Measurements from ENCODE around the gene PARP3. TPM values are rescaled to one million over a fixed set of nuclear protein-coding genes. Genes with fewer than 3 reads are reported as not detected.

The PARP3 gene
- total RNA-seq, 4 donors from 2014 or later = 8.1 to 21.8 (median 14.0) TPM

DNA sequence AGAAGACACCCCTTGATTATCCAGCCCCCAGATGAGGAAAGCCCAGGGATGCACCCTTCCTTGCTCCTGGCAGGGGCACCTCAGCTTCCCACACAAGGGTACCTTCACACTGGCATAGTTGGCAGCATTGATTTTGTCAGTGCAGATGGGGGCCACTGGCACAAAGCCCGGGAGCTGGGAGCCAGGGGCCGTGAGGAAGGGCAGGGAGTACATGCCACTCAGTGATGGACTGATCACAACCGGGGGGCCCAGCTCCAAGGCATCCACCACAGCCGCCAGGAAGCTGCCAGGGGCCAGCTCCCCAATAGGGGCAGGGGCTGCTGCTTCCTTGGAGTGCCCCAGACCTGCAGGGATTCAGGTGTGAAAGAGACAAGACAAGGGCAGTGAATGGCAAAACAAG lies 27.7 kb downstream of the PARP3 start:
- WGBS = 83% methylated on average over 2 of the region's 4 CpGs
- no peaks in the 10 kb centered on the region for H3K9me3 ChIP-seq
- no peaks in the 10 kb centered on the region for H3K36me3 ChIP-seq
- H3K4me1 ChIP-seq = peaks cover 76% of the 10 kb centered on the region
- no peak overlapping the region for H3K27ac ChIP-seq
- TF ChIP-seq CTCF (IDR thresholded peaks at IDR 0.05) (no peak), EP300 (IDR thresholded peaks at IDR 0.05) (no peak), POLR2AphosphoS5 (IDR thresholded peaks at IDR 0.05) (no peak), POLR2A (IDR thresholded peaks at IDR 0.05) (no peak)
- no peak for DNase-seq (ENCODE audit: low spot score in 2 of 2)
- no peak overlapping the region for H3K4me3 ChIP-seq
- no peaks in the 10 kb centered on the region for H3K27me3 ChIP-seq

- H3K36me3 ChIP-seq = no peaks in the 10 kb centered on the region
- no peaks in the 10 kb centered on the region for H3K27me3 ChIP-seq
- H3K27ac ChIP-seq = no peak overlapping the region
- TF ChIP-seq POLR2AphosphoS5 (IDR thresholded peaks at IDR 0.05) (no peak), EP300 (IDR thresholded peaks at IDR 0.05) (no peak), CTCF (IDR thresholded peaks at IDR 0.05) (no peak)
- no peak for DNase-seq (ENCODE audit: low spot score in 2 of 2)
- WGBS = 63% methylated on average over 4 of the region's 6 CpGs
- no peaks in the 10 kb centered on the region for H3K9me3 ChIP-seq
- H3K4me3 ChIP-seq = no peak overlapping the region
- peaks cover 81% of the 10 kb centered on the region for H3K4me1 ChIP-seq
Measured at GRCh38 chr3:51970606-51971300, 28.6 kb downstream of the PARP3 start.

DNA sequence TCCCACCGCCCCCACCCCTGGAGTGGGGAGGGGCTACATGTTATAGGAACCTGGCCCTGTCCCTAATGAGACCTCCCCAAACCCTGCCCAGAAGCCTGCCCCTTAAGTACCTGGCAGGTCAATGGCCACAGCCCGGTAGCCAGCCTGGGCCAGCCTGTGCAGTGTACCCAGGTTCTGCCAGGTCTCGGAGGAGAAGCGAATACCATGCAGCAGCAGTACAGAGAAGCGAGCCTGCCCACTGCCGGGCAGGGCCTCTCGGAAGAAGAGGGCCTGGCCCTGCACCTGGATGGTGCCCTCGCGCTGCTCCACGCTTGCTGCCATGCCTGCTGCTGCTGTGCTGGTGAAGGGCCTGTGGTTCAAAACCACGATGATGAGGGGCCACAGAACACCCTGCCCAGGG lies 29.2 kb downstream of the PARP3 start:
- no peaks in the 10 kb centered on the region for H3K27me3 ChIP-seq
- no peaks in the 10 kb centered on the region for H3K36me3 ChIP-seq
- H3K4me3 ChIP-seq = no peak overlapping the region
- no peak for TF ChIP-seq EP300 (IDR thresholded peaks at IDR 0.05)
- no peak for TF ChIP-seq CTCF (IDR thresholded peaks at IDR 0.05)
- TF ChIP-seq POLR2AphosphoS5 (IDR thresholded peaks at IDR 0.05) = no peak
- TF ChIP-seq POLR2A (IDR thresholded peaks at IDR 0.05) = no peak
- no peak overlapping the region for H3K27ac ChIP-seq
- H3K4me1 ChIP-seq = peaks cover 80% of the 10 kb centered on the region
- no peak for DNase-seq (ENCODE audit: low spot score in 2 of 2)
- no peaks in the 10 kb centered on the region for H3K9me3 ChIP-seq
- WGBS = 83% methylated on average over 3 of the region's 11 CpGs

- Histone ChIP-seq H3K4me1 (peaks cover 72% of the 10 kb centered on the region), H3K36me3 (no peaks in the 10 kb centered on the region), H3K27me3 (no peaks in the 10 kb centered on the region), H3K4me3 (peak overlapping the region; percentile 56), H3K27ac (peak overlapping the region; percentile 79), H3K9me3 (no peaks in the 10 kb centered on the region)
- TF ChIP-seq POLR2A (IDR thresholded peaks at IDR 0.05) = no peak
- no peak for TF ChIP-seq EP300 (IDR thresholded peaks at IDR 0.05)
- TF ChIP-seq CTCF (IDR thresholded peaks at IDR 0.05) = no peak
- no peak for TF ChIP-seq POLR2AphosphoS5 (IDR thresholded peaks at IDR 0.05)
- WGBS = 4% methylated on average over 14 of the region's 30 CpGs
- DNase-seq (ENCODE audit: low spot score in 2 of 2) = no peak
Measured at GRCh38 chr3:51974277-51974962, 32.3 kb downstream of the PARP3 start.

All from suprapubic skin (tissue), 4 donors.